ENCODE measurements around the gene SLC38A3.

The SLC38A3 gene

GRCh38 chr3:50169232-50169832, 35.7 kb upstream of the SLC38A3 start:
- no peak for DNase-seq

- DNase-seq = no peak
Measured at GRCh38 chr3:50169858-50170257, 35.2 kb upstream of the SLC38A3 start.

- no peak for DNase-seq
Measured at GRCh38 chr3:50170689-50171088, 34.4 kb upstream of the SLC38A3 start.

GRCh38 chr3:50171540-50172301, 33.4 kb upstream of the SLC38A3 start:
- no peak for DNase-seq

- DNase-seq = no peak
Measured at GRCh38 chr3:50172626-50173220, 32.3 kb upstream of the SLC38A3 start.

GRCh38 chr3:50173685-50174516, 31.2 kb upstream of the SLC38A3 start:
- no peak for DNase-seq

GRCh38 chr3:50174517-50174895, 30.6 kb upstream of the SLC38A3 start:
- no peak for DNase-seq

- DNase-seq = no peak
Measured at GRCh38 chr3:50174947-50175524, 30.0 kb upstream of the SLC38A3 start.

- DNase-seq = no peak
Measured at GRCh38 chr3:50177346-50177745, 27.7 kb upstream of the SLC38A3 start.

- DNase-seq = no peak
Measured at GRCh38 chr3:50179710-50180109, 25.4 kb upstream of the SLC38A3 start.

GRCh38 chr3:50181985-50182384, 23.1 kb upstream of the SLC38A3 start:
- no peak for DNase-seq

- no peak for DNase-seq
Measured at GRCh38 chr3:50182533-50183099, 22.5 kb upstream of the SLC38A3 start.

GRCh38 chr3:50183755-50184154, 21.3 kb upstream of the SLC38A3 start:
- no peak for DNase-seq

GRCh38 chr3:50184242-50184978, 20.7 kb upstream of the SLC38A3 start:
- DNase-seq = no peak

- no peak for DNase-seq
Measured at GRCh38 chr3:50185230-50185629, 19.8 kb upstream of the SLC38A3 start.

- no peak for DNase-seq
Measured at GRCh38 chr3:50186096-50186495, 19.0 kb upstream of the SLC38A3 start.

- no peak for DNase-seq
Measured at GRCh38 chr3:50187750-50188149, 17.3 kb upstream of the SLC38A3 start.

- DNase-seq = no peak
Measured at GRCh38 chr3:50189274-50189673, 15.8 kb upstream of the SLC38A3 start.

GRCh38 chr3:50189989-50190388, 15.1 kb upstream of the SLC38A3 start:
- DNase-seq = no peak

- no peak for DNase-seq
Measured at GRCh38 chr3:50190936-50191660, 14.0 kb upstream of the SLC38A3 start, which contains the start of gene GNAT1. Gene GNAT1, plus strand, starts transcription at chr3:50191610. Its CDS starts 116 bp downstream, at chr3:50191726.

GRCh38 chr3:50192124-50192523, 12.9 kb upstream of the SLC38A3 start:
- DNase-seq = no peak

Measured in activated CD8-positive, alpha-beta memory T cell treated with anti-CD3 and anti-CD28 coated beads, Interleukin-2, amount 50 U/mL, for 4 hours (primary cell).